ENCODE results near the gene AHSA1.

GRCh38 chr14:77457522-77458248, at the start of gene AHSA1, which contains the start of gene VIPAS39:
- TF ChIP-seq CTCF (optimal IDR thresholded peaks at IDR 0.05 in 1 of 3, IDR thresholded peaks at IDR 0.05 in 1 of 3, conservative IDR thresholded peaks at IDR 0.05 in 1 of 3; ENCODE audit: extremely low read depth in 1 of 3, insufficient read depth in 2 of 3, low read length in 3 of 3) (no peak), EZH2 (IDR thresholded peaks at IDR 0.05; ENCODE audit: low read length) (no peak)

Data from keratinocyte (primary cell).